NCI-H524 treated with DMSO at 0.1 percent for 48 hours (cell line): ENCODE data around the gene ATP7B.
"Not testable (repeated sequence)": the region's sequence is repeated elsewhere in the genome, so short reads cannot be mapped to it uniquely, and the experiment has no call there.

Experiments used
- DNase-seq: peaks from one replicate; lab custom pipeline; 2025; lab: John Stamatoyannopoulos, UW

Gene ATP7B

DNA sequence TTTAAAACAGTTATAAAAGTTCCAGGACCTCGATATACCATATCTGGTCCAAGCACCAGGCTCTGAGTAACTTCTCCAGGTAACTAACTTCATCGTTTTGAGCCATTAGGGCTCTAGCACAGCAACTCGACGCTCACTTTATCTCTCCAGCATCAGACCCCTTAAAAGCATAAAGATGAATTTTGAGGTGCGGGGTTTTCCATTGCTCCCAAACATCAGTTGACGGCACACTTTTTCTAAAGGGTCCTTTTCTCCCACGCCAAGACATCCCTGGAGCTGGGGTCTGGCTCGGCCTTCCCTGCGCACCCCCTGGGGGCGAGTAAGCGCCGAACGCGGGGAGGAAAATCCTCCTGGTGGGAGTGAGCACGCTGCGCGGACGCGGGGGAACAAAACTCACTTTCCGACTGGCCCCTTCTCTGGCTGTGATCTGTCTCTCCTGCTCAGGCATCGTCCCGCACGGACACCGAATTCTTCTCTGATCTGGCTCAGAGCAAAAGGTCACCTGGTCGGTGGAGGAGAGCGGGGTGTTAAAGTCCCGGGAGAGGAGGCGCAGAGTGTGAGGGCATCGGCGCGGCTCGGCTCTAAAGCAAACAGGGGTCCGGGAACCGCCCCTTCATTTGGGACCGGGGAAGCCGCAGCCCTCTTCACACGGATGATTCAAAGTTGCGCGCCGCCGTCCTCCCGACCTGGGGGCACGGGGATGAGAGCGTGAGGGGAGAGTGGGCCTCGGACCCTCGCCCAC, at the start of gene ATP7B:
ATP7B (minus strand) TSS at position 561 of the 742 bp plus-strand sequence; CDS start at position 448, 113 bp downstream.
- DNase-seq: no peak

DNA sequence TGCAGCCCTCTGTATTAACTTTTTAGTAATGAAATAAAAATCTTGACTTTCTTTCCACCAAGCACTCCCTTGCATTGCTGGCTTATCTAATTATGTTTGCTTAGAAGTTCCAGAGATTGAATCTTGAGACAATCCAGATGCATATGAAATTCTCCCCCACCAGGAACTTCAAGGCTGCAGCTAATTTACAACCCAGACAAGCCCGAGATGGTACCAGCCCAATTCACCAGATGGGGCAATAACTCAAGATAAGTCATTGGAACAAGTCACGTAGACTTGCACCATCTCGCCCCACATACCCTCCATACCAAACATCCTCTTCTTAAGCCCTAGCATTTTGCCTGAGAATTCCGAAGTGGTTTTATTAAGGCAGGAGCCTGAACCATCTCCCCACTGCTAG, 42.2 kb upstream of the ATP7B start:
- DNase-seq: no peak

DNA sequence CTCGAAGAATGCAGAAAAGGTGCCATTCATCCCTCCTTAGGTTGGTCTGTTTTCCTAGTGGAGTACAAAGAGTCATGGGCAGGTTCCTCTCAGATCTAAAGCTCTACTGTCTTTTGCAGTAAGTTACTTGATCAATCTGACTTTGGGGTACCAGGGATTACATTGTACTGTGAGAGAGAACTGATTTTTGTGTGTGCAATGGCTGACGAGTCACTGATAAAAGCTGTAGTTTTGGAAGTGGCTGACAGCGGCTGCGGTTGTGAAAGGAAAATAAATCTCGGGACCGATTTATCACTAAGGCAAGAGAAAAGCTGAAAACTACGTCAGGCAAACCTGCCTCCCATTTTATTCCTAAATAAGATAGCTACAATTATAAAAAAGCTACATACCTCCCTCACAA, 40.1 kb upstream of the ATP7B start:
- no peak for DNase-seq

DNA sequence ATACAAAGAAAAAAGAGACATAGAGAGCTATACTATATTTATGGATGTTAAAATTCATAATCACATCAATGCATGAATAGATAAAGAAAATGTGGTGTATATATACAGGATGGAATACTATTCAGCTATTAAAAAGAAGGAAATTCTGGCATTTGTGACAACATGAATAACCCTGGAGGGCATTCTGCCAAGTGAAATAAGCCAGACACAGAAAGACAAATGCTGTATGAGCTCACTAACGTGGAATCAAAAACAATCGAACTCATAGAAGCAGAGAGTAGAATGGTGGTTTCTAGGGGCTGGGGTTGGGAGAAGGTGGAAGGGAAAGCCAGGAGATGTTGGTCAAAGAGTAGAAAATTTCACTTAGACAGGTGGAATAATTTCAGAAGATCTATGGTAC, 37.3 kb upstream of the ATP7B start:
- no peak for DNase-seq

DNA sequence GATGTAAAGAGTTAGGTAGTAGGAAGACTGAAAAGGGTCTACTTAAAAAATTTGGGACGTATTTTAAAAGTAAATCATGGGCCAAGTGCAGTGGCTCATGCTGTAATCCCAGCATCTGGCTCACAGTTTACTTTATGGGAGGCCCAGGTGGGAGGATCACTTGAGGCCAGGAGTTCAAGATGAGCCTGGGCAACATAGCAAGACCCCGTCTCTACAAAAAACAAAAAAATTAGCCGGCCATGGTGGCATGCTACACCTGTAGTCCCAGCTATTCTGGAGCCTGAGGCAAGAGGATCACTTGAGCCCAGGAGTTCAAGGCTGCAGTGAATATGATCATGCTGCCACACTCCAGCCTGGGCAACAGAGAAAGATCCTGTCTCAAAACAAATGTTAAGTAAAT, 36.2 kb upstream of the ATP7B start:
- DNase-seq: no peak

DNA sequence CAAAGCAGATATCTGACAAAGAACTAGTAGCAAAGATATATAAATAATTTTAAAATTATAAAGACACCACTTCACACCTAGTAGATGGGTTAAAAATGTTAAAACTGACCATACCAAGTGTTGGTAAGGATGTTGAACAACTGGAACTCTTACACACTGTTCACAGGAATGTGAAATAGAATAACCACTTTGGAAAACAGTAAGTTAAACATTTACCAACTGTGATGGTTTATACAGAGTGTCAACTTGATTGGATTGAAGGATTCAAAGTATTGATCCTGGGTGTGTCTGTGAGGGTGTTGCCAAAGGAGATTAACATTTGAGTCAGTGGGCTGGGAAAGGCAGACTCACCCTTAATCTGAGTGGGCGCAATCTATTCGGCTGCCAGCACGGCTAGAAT, 32.4 kb upstream of the ATP7B start:
- DNase-seq: no peak

DNA sequence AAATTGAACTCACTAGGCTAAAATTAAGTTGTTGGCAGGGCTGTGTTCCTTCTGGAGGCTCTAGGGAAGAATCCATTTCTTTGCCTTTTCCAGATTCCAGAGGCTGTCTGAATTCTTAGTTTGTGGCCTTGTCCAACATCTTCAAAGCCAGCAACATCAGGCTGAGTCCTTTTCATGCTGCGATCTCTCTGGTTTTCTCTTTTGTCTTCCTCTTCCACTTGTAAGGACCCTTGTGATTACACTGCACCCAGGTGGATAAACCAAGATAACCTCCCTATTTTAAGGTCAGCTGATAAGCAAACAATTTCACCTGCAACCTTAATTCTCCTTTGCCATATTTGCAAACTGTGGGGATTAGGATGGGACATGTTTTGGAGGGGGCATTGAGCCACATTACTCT, 24.8 kb upstream of the ATP7B start:
- DNase-seq: no peak

DNA sequence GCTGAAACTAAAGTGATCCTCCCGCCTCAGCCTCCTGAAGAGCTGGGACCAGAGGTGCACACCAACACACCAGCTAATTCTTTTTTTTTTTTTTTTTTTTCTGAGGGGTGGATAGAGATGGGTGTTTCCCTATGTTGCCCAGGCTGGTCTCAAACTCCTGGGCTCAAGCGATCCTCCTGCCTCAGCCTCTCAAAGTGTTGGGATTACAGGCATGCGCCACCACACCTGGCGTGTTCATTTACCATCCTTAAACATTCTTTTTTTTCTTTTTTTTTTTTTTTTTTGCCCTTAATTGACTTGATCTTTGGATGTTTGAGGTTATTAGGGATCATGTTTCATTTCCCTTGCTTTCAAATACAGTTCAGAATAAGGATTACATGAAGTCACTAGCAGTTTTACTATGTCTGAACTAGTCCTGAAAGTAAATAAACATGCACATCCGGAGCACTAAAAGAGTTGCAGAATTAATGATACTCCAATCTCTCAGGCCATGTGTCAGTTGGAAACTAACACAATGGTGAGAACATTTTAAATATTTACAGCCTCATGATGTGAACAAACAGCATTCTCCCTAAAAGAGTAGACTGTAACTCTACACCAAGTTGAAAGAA, 23.5 kb upstream of the ATP7B start:
- DNase-seq: no peak

DNA sequence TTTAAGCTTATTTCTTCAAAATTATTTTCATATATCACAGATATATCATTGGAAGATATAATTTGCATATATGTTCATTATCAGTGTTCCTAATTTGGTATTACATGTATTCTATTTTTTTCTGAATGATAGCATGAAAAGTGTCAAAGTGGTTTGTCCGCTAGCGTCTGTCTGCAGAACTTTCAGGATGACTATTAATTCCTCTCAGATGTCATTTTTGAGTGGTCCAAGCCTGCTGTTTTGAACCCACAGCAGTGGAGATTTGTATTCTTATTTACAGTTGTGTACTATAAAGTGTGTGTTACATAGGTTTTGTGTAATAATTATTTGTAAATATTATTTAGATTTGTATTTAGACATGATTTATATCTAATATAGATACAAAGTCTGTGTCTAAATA, 21.8 kb upstream of the ATP7B start:
- DNase-seq: no peak

DNA sequence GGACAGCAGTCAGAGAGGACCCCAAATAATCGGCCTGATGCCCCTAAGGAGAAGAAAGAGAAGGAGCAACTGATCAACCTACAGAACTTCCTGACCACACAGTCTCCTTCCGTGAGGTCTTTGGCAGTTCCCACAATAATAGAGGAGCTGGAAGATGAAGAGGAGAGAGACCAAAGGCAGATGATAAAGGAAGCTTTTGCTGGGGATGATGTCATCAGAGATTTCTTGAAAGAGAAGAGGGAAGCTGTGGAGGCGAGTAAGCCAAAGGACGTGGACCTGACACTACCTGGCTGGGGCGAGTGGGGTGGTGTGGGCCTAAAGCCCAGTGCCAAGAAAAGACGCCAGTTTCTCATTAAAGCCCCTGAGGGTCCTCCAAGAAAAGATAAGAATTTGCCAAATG, 19.2 kb upstream of the ATP7B start:
- DNase-seq: not testable (repeated sequence)

DNA sequence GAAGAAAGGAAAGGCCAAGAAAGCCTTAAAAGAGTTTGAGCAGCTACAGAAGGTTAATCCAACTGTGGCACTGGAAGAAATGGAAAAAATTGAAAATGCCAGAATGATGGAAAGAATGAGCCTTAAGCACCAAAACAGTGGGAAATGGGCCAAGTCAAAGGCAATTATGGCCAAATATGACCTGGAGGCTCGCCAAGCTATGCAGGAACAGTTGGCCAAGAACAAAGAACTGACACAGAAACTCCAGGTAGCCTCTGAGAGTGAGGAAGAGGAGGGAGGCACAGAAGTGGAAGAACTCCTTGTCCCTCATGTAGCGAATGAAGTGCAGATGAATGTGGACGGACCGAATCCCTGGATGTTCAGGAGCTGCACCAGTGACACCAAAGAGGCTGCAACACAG, 18.3 kb upstream of the ATP7B start:
- DNase-seq: no peak

DNA sequence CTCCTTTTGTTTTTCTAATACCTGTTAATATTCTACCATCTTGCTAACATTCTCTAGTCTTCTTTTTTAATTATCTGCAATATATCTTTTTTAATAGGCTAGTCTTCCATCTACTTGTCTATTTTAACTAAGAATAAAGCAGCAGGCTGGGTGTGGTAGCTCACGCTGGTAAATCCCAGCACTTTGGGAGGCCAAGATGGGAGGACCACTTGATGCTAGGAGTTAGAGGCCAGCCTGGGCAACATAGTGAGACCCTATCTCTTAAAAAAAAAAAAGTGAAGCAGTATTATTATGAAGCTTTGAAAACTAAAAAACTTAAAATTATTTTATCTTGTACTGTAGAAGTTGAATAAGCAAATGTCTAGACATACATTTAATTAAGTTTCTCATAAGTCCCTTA, 16.6 kb upstream of the ATP7B start:
- no peak for DNase-seq

DNA sequence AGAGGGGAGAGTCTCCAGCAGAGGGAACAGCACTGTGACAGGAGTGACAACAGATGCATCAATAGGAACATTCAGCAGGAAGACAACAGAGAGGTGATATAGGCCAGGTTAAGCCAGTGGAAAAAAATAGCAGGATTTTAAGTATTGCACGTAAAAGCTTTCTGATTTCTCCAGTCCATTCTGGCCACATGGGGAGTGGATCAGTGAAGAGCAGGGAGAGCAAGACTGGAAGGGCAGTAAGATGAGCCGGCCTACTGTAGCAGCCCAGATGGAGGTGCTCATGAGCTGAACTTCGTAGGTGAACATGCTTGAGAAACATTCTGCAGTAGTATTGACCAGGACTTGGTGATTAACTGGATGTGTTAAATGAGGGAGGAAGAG, 15.0 kb upstream of the ATP7B start:
- DNase-seq: no peak

DNA sequence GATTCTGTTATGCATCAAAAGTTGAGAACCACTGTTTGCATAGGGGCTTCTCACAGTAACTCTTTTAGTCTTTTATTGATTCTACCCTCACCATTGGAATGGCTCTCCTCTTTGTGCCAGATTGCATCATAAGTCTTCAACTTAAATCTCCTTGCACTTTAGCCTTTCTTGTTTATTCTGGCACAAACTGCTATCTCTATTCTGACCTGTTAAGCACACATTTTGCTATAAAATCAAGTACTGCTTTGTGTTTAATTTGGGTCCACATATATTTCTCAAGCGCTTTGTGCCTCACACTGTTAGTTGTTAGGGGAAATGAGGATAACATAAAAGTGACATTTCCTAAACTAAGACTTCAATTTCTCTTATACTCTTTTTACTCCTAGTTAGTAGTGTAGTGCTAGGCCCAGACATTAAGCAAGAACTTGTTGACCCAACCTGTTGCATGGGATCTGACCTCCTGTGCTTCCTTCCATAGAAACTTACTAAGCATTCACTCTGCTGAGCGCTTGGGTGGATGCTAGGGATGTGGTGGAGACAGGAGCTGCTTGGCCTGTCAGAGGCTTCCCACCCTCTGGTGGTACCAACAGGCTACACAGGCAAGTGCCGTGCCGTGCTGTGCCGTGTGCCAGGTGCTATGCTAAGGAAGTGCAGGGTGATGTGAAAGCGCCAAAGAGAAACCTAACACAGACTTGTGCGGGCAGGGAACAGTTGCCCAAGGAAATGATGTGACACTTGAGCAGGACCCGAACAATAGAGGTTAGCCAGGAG, 14.4 kb upstream of the ATP7B start:
- DNase-seq: no peak

DNA sequence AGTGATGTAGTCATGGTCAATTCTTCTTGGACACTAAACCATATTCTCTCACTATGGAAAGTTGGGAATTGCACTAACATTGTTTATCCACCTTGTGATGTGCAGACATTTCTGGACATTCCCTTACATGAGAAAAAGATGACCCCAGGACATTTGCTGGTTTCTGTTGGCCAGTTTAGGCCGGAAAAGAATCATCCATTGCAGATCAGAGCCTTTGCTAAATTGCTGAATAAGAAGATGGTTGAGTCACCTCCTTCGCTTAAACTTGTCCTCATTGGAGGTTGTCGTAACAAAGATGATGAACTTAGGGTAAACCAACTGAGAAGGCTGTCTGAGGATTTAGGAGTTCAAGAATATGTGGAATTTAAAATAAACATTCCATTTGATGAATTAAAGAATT, 13.2 kb upstream of the ATP7B start, which contains the start of gene UTP14C:
UTP14C (plus strand) TSS at position 211 of the 400 bp plus-strand sequence. CDS start 4,114 bp downstream, outside the sequence.
- DNase-seq: no peak

DNA sequence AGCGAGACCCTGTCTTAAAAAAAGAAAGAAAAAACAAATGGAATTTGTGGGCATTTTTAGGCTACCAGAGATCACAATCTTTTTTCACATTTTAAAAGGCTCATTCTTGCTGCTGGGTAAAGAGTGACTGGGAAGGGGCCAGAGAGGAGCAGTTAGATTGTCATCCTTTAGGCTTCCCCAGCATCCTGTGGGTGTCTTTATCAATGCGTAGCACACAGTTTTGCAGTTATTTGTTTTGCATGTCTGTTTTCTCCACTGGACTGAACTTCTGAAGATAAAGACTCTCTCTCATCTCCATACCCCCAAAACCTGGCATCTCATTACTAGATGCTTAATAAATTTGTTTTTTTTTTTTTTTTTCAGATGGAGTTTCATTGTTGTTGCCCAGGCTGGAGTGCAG, 11.1 kb upstream of the ATP7B start:
- no peak for DNase-seq

DNA sequence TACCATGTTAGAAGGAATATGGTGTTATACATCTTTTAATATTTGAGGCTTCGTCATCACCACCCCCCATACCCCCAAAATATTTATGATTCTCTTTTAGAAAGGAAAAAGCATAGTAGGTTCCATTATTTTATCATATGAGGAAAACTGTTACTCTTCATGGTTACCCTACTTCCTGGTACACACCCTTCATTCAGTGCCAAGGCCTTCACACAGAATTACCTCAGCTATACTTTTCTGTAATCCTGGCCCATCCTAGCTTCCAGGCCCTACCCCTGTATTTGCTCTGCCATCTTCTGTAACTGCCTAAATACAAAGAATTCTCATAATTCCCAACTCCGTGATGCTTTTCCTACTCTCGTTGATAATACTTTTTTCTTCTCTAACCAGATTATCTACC, 8.9 kb upstream of the ATP7B start:
- DNase-seq: no peak

DNA sequence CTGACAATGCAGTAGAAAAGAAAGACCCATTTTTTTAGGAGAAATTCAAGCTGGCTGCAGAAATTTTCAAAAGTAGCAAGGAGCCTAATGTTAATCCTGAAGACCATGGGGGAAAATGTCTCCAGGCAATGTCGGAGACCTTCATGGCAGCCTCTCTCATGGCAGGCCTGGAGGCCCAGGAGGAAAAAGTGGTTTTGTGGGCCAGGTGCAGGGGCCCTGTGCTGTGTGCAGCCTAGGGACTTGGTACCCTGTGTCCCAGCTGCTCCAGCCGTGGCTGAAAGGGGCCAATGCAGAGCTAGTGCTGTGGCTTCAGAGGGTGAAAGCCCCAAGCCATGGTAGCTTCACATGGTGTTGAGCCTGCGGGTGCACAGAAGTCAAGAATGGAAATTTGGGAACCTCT, 5.0 kb upstream of the ATP7B start:
- no peak for DNase-seq

DNA sequence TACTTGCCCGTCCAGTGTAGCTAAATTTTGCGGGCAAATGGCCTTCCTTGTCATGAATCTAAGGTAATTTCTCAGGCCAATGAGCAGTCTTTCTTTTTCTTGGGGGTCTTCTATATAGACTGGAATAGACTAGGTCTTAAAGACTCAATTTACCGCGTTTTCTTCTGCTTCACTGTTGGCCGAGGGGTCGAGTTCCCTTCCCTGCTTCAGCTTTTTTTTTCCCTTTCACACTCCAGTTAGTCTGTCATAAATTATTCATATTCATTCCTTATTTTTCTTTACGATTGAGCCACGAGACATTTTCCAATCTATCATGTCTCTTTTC, 1.2 kb upstream of the ATP7B start:
- DNase-seq: no peak

DNA sequence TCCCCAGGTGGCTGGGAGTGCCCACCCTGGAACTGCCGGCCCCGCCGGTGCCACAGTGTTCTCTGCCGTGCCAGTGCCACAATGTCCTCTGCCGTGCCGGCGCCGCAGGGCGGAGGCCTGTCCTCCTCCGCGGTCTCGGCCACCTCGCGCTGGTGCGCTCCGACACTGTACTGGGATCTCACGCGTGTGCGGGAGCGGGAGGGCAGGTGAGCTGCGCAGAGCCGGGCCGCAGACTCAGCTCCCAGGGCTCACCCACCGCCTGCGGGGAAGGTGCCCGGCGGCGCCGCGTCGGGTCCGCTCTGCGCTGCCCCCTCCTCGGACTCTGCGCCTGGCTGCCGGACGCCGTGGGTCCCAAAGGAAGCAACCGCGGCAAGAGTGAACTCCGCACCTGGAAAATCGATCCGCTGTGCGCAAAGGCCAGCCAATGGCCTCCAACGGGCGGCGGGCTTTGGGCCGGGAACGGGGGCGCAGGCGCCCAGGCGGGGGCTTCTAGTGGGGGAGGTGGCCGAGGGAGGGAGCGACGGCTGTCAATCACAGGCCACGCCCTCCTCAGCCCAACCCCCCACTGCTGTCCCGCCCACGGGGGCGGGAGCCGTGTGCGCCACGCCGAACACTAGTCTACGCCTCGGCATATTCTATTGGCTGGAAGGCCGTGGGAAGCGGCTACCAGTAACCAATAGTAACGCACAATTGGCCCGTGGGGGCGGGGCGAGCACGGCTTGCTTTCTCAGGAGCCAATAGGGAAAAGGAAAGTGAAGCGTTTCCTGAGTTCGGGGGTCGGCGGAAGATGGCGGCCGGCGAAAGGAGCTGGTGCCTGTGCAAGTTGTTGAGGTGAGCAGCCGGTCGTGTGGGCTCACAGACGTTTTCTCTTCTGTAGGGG, 622 bp upstream of the ATP7B start, which contains the start of gene ALG11:
ALG11 (plus strand) TSS at position 767 of the 880 bp plus-strand sequence; CDS start at position 788, 21 bp downstream.
- DNase-seq: peak; percentile 82

DNA sequence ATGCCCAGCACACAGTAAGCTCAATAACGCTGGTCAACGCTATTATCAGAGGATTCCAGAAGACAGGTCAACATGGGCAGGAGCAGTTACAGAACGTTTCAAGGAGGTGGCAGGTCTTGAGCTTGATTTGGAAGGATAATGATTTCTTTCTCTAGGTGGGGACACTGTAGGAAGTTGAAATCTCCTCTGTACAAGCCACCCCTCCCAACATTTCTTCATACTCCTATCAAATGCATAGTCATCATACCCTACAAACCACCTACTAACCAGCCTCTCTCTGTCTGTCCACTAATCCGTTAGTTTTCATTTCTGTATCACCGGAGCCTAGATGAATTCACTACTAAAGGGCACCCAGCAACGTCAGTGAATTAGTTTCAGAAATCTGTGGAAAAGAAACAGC, 1.3 kb downstream of the ATP7B start:
- DNase-seq: no peak
